Fibroblast of lung (primary cell): Measurements from ENCODE around the gene MTERF4. TPM values are rescaled to one million over a fixed set of nuclear protein-coding genes. Genes with fewer than 3 reads are reported as not detected.

Source experiments
- DNase-seq, 2 donors: peaks; one replicate each; pipeline versions ENCODE4 v3.0.0 to v3.0.0-alpha.2; 2010; ENCODE audit warnings: low read depth in 2 of 2
- H2AFZ ChIP-seq: 2 replicates; pipeline ENCODE4 v1.5.1; 2012; ENCODE audit warnings: low read length, control low read depth, inconsistent platforms
- H3K27ac ChIP-seq: 2 replicates; pipeline ENCODE4 v1.5.1; 2011; ENCODE audit warnings: low read length, control low read depth; ENCODE audit not compliant: insufficient read depth
- H3K27me3 ChIP-seq: 2 replicates; pipeline ENCODE4 v1.5.1; 2011; ENCODE audit warnings: mild to moderate bottlenecking, low read length; ENCODE audit not compliant: control insufficient read depth, insufficient read depth
- H3K36me3 ChIP-seq: 2 replicates; pipeline ENCODE4 v1.5.1; 2011; ENCODE audit warnings: low read length; ENCODE audit not compliant: control insufficient read depth, insufficient read depth
- H3K4me1 ChIP-seq: 2 replicates; pipeline ENCODE4 v1.5.1; 2011; ENCODE audit warnings: low read length; ENCODE audit not compliant: control insufficient read depth, insufficient read depth; ENCODE audit errors: extremely low read depth
- H3K4me2 ChIP-seq: 2 replicates; pipeline ENCODE4 v1.5.1; 2011; ENCODE audit warnings: low read length, control low read depth; ENCODE audit not compliant: insufficient read depth; ENCODE audit errors: extremely low read depth
- H3K4me3 ChIP-seq, 4 experiments: fragments of 200-600 bp in 1 of 4; sonication (generic) in 1 of 4; replicated peaks in 1 of 4; 2 replicates each; pipeline ENCODE4 v1.5.1; 2011 to 2016; ENCODE audit warnings: low read length in 4 of 4, low read depth in 3 of 4, mild to moderate bottlenecking in 3 of 4, control low read depth in 2 of 4, inconsistent platforms in 1 of 4, mixed read lengths in 1 of 4; ENCODE audit not compliant: insufficient read depth in 1 of 4; ENCODE audit errors: control extremely low read depth in 1 of 4
- H3K79me2 ChIP-seq: 2 replicates; pipeline ENCODE4 v1.5.1; 2012; ENCODE audit warnings: mild to moderate bottlenecking, low read length, inconsistent platforms; ENCODE audit not compliant: control insufficient read depth, insufficient read depth
- H3K9ac ChIP-seq: 2 replicates; pipeline ENCODE4 v1.5.1; 2011; ENCODE audit warnings: mild to moderate bottlenecking, low read length, control low read depth; ENCODE audit not compliant: insufficient read depth
- H3K9me3 ChIP-seq: 2 replicates; pipeline ENCODE4 v1.5.1; 2012; ENCODE audit warnings: low read depth, low read length; ENCODE audit not compliant: control insufficient read depth, insufficient read depth
- H4K20me1 ChIP-seq: 2 replicates; pipeline ENCODE4 v1.5.1; 2011; ENCODE audit warnings: low read length; ENCODE audit not compliant: control insufficient read depth, insufficient read depth; ENCODE audit errors: extremely low read depth
- EZH2 ChIP-seq: IDR thresholded peaks from 2 replicates; pipeline ENCODE4 v1.5.1; 2012; ENCODE audit warnings: low read length, control low read depth, mild to moderate bottlenecking; ENCODE audit errors: missing control alignments
- polyA plus RNA-seq, 2 donors: library from polyadenylated mRNA; depleted of rRNA in 1 of 2; stranded (reverse) in 1 of 2; unstranded in 1 of 2; fragments of >200 nt; gene quantifications; 2 replicates each; pipeline ENCODE4 v1.2.1, GENCODE V29; 2011 to 2012; ENCODE audit warnings: missing spikeins in 1 of 2
- total RNA-seq: library from RNA; depleted of rRNA; stranded (reverse); fragments of >200 nt; gene quantifications from 2 replicates; pipeline ENCODE4 v1.2.1, GENCODE V29; 2014
- TF ChIP-seq, protein P1 (sequence below), 2 donors: IDR thresholded peaks in 1 of 2; conservative IDR thresholded peaks in 1 of 2; 1 replicate in 1 of 2; 2 replicates in 1 of 2; pipeline ENCODE4 v1.5.1; 2011 to 2012; ENCODE audit warnings: low read length in 2 of 2, control low read depth in 1 of 2, inconsistent platforms in 1 of 2, low read depth in 1 of 2, mild to moderate bottlenecking in 1 of 2

MTERF4 gene
- total and polyA plus RNA-seq, 2 donors (not counting 1 experiment from before 2014, with no cell fraction given) = 31.7 to 35.5 TPM

DNA sequence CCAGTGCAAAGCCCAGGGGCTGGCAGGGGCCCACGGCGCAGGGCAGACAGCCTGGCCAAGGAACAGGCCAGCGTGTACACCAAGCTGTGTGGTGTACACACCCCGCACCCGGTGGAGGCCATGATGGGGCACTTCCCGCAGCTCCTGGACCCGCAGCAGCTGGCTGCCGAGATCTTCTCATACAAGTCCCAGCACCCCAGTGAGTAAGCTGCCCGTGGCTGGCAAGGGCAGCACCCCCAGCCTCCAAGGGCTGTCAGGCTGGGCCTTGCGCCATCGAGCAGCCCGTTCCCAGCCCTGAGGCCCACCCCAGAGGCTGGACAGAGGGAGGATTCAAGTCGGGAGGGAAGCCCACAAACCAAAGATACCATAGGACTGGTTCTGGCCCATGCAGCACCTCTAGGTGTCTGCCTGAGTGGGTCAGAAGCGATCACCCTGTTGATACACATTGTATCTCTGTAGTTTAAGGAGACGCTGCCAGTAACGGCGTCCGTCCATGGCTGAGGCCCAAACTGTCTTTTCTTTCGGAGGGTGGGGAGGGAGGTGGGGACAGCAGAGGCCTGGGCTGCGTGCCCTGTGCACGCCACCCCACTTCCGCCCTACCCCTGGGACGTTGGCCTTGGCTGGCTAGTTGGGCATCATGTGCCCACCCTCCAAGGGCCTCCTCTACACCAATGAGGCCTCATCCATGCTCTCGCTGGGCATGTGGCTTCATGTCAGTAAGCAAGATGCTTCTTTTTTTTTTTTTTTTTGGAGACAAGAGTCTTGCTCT is 16.8 kb upstream of the MTERF4 start:
- no peak overlapping the region for H3K9ac ChIP-seq
- H3K4me3 ChIP-seq = no peak overlapping the region
- TF ChIP-seq, protein P1, sequence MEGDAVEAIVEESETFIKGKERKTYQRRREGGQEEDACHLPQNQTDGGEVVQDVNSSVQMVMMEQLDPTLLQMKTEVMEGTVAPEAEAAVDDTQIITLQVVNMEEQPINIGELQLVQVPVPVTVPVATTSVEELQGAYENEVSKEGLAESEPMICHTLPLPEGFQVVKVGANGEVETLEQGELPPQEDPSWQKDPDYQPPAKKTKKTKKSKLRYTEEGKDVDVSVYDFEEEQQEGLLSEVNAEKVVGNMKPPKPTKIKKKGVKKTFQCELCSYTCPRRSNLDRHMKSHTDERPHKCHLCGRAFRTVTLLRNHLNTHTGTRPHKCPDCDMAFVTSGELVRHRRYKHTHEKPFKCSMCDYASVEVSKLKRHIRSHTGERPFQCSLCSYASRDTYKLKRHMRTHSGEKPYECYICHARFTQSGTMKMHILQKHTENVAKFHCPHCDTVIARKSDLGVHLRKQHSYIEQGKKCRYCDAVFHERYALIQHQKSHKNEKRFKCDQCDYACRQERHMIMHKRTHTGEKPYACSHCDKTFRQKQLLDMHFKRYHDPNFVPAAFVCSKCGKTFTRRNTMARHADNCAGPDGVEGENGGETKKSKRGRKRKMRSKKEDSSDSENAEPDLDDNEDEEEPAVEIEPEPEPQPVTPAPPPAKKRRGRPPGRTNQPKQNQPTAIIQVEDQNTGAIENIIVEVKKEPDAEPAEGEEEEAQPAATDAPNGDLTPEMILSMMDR (conservative IDR thresholded peaks at IDR 0.05 in 1 of 2, IDR thresholded peaks at IDR 0.05 in 1 of 2; ENCODE audit: low read depth in 1 of 2, low read length in 2 of 2) = no peak
- no peak for TF ChIP-seq EZH2
- H3K27ac ChIP-seq = no peak overlapping the region
- no peaks in the 10 kb centered on the region for H3K27me3 ChIP-seq
- H3K9me3 ChIP-seq = no peaks in the 10 kb centered on the region
- no peaks in the 10 kb centered on the region for H3K36me3 ChIP-seq
- DNase-seq = no peak
- H2AFZ ChIP-seq = no peak overlapping the region
- no peak overlapping the region for H3K4me2 ChIP-seq
- H4K20me1 ChIP-seq = no peaks in the 10 kb centered on the region
- no peaks in the 10 kb centered on the region for H3K4me1 ChIP-seq
- H3K79me2 ChIP-seq = no peaks in the 10 kb centered on the region

DNA sequence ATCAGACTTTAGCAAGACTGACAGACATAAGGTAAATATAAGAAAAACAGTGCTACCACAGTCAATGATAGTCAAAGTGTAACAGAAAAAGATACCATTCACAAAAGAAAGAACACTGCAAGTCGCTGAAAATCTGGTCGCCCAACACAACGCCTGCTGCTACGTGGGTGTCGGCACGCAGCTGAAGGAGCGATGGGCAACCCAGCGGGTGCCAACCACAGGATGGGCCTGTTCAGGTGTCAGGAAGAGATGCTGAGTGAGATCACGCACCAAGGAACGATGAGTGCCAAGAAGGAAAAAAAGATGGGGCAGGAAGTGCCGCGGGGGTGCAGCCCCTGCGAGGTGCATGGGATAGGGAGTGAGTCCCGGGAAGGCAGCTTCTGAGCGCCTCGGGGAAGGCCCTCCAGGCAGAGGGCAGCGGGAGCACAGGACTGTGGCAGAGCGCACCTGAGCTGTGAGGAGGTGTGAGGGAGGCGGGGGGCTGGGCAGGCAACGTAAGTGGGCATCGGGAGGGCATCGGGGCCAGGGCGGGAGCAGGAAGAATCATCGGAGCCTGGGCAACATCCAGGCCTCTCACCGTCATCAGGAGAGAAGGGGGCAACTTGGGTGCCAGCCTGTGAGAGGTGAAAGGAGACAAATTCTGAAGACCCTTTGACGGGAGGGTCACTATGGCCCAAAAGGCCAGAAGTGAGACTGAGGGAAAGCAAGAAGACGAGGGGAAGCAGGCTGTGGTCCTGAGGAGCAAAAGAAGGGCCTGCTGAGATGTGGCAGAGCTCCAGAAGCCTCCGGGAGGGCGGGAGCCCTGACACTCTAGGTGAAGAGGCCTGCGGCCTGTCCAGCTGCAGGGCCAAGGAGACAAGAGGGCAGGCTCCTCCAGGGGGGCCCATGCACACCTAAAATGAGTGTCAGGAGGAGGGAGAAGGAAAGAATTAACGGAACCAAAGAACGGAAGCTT is 14.8 kb upstream of the MTERF4 start:
- no peak for DNase-seq
- TF ChIP-seq EZH2 = no peak
- TF ChIP-seq, protein P1 (conservative IDR thresholded peaks at IDR 0.05 in 1 of 2, IDR thresholded peaks at IDR 0.05 in 1 of 2; ENCODE audit: low read depth in 1 of 2, low read length in 2 of 2) = no peak
- no peaks in the 10 kb centered on the region for H3K4me1 ChIP-seq
- H3K79me2 ChIP-seq = no peaks in the 10 kb centered on the region
- no peaks in the 10 kb centered on the region for H4K20me1 ChIP-seq
- no peak overlapping the region for H3K27ac ChIP-seq
- no peaks in the 10 kb centered on the region for H3K36me3 ChIP-seq
- H3K4me3 ChIP-seq = no peak overlapping the region
- no peaks in the 10 kb centered on the region for H3K9me3 ChIP-seq
- H2AFZ ChIP-seq = no peak overlapping the region
- no peaks in the 10 kb centered on the region for H3K27me3 ChIP-seq
- no peak overlapping the region for H3K4me2 ChIP-seq
- no peak overlapping the region for H3K9ac ChIP-seq

DNA sequence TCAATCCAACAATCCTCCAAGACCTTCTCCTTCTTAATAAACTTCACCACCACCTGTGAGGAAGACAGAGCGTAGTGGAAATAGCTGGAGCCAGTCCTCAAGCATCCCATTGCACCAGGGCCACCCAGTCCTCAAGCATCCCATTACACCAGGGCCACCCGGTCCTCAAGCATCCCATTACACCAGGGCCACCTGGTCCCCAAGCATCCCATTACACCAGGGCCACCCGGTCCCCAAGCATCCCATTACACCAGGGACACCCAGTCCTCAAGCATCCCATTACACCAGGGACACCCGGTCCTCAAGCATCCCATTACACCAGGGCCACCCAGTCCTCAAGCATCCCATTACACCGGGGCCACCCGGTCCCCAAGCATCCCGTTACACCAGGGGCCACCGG is 13.3 kb upstream of the MTERF4 start:
- H2AFZ ChIP-seq = no peak overlapping the region
- H3K4me3 ChIP-seq = no peak overlapping the region
- no peak for TF ChIP-seq EZH2
- TF ChIP-seq, protein P1 (conservative IDR thresholded peaks at IDR 0.05 in 1 of 2, IDR thresholded peaks at IDR 0.05 in 1 of 2; ENCODE audit: low read depth in 1 of 2, low read length in 2 of 2) = no peak
- H3K9ac ChIP-seq = no peak overlapping the region
- H4K20me1 ChIP-seq = no peaks in the 10 kb centered on the region
- DNase-seq = no peak
- no peaks in the 10 kb centered on the region for H3K27me3 ChIP-seq
- no peaks in the 10 kb centered on the region for H3K79me2 ChIP-seq
- H3K36me3 ChIP-seq = no peaks in the 10 kb centered on the region
- H3K9me3 ChIP-seq = no peaks in the 10 kb centered on the region
- no peak overlapping the region for H3K27ac ChIP-seq
- no peak overlapping the region for H3K4me2 ChIP-seq
- H3K4me1 ChIP-seq = no peaks in the 10 kb centered on the region
